GM19397 (cell line): ENCODE results near the gene TEAD1.

Source experiments
- ATAC-seq: cut with Tn5 transposase; IDR thresholded peaks from one replicate; pipeline ENCODE4 v1.9.1; 2021; ENCODE audit warnings: mild to moderate bottlenecking, moderate library complexity; ENCODE audit not compliant: unreplicated experiment

Gene TEAD1

DNA sequence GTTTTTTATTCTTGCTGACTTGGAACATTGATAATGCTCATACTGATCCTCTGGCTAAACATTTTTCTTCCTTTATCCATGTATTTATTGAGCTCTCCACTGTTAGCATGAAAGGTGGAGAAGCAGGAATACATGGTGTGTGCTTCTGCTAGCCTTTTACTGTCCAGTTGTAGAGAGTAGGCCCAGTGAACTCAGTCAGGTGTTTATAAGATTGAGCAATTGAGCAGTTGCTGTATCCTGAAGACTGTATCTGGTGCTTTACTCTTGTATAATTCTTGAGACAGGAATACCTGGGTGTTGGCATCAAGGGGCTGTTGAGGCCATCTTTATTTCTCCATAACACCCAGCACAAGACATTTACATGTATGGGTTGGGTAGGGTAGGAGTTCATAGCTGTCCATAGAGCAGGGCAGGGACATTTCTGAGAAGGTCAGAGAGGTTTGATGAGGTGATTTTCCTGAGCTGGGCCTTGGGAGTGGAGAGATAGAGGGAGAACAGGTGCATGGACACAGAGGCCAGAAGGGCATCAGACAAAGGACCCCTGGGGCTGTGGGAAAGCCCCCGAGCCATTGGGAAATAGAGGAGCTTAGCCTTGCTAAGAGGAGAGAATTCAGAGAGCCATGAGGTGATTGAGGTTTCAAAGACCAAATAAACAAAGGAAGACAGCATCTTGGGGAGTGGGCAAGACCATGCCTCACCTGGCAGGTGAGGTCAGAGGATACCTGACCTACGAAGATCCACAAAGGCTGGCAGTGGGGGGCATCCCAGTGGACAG is 155.5 kb downstream of the TEAD1 start:
- ATAC-seq: no peak

DNA sequence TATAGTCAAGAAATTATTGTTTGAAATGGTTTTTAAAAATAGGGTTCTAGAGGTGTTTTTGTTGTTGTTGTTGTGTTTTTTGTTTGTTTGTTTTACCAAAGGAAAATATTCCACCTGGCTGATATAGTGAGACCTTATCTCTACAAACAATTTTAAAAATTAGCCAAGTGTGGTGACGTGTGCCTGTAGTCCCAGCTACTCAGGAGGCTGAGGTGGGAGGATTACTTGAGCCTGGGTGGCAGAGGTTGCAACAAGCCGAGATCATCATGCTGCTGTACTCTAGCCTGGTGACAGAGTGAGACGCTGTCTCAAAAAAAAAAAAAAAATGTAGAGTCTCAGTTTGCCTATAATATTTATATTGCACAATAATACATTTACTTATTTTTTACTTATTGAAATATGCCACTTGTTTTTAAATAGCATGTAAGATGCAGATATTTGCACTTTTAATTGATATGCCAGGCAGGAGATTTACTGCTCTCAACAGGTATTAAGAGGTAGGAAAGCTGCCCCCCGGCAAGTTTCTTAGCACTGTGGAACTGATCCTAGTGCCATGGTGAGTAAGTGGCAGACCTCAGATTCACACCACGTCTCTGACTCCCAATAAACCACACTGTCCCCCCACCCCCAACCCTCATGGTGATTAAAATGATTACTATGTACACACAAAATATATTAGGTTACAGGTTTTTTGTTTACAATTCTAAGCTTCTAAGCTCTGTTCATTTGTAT is 157.4 kb downstream of the TEAD1 start:
- ATAC-seq: no peak

DNA sequence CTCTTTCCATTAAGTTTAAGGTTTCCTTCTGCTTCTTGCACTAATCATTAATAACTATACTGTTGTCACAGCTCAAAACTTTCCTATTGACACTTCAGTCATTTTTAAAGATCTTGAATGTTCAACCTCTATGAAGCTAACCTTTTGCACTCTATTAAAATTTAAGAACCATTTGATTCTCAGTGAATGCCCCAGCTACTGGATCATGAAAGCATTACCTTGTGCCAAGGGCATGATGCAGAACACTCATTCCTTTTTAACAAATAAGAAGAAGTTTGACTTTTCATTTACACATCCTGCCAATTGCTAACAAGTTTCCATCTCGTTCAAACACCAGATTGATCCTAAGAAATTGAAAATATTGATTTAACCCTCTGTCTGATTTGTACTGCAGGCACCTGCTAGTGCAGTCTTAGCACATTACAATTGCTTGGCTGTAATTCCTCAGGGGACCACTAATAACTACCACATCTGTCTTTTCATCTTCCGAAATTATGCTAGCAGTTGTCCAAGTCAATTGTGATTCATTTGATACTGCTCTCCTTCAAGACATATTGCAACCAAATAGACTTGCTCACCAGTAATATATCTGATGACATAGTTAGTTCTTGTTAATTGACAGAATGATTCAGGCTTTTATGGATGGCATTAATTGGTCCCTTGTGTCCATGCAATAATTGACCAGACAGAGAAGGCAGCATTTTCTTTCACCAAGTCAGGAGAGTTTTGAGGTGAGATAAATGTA is 158.4 kb downstream of the TEAD1 start:
- ATAC-seq: no peak

DNA sequence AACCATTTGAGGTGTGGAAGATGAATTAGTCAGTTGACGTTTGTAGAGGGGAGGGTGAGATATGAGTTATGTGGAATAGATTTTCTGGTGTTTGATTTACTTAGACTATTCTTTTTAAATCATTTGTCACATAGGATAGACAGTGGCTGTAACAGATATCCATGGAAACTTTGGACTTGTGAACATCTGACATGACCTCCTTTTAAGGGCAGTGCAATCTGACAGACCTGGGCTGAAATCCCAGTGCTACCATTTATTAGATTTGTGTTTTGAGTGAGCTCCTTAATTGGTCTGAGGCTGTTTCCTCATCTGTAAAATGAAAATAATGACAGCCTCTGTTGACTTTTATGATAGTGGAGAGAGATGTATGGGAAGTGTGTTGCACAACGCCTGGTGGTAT is 159.9 kb downstream of the TEAD1 start:
- no peak for ATAC-seq

DNA sequence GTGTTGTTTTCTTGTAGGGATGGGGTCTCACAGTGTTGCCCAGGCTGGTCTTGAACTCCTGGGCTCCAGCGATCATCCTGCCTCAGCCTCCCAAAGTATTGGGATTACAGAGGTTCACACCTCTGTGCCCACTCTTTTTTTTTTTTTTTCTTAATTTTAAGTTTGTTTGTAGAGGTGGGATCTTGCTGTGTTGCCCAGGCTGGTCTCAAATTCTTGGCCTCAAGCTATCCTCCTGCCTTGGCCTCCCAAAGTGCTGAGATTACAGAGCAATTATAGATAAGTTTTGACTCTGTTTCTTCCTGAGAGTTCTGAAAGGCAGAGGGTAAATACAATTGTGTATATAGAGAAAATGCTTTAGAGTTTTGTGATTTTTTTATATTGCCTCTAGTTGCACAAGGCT is 160.4 kb downstream of the TEAD1 start:
- no peak for ATAC-seq

DNA sequence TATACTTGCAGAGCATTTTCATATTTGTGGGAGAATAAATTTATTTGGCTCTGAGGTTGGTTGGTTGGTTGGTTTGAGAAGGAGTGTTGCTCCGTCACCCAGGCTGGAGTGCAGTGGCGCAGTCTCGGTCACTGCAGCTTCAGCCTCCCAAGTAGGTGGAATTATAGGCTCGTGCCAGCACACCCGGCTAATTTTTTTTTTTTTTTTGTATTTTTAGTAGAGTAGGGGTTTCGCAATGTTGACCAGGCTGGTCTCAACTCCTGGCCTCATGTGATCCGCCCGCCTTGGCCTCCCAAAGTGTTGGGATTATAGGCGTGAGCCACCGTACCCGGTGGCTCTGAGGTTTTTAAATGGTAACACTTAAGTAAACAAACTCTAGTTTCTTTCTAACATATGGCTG is 161.1 kb downstream of the TEAD1 start:
- ATAC-seq: no peak

DNA sequence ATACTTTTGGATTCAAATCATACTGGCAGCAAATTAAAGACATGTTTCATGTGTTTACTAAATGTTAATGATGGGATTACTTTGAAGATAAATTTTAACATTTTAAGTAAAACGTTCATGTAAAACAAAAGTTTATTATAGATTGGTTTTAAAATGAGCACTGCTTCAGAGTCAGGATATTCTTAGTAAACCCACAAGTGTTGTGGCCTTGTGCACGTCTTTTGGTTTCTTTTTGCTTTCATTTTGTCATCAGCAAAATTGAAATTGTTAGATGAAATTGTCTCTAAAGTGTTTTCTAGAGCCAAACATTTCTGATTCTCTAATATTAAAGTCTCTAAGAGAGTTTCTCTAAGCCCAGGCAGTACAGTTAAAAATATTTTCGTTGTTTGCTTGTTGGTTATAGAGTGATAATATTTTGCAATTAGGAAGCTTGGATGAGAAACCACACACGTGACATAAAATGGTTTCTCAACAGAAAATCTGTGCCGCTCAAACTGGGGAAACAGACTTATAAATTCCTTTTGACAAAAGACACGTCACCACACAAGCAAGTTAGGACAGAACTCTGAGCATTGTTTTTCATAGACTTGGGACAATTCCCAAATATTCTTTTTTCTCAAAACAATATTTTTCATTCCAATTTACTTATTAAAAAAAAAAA is 164.4 kb downstream of the TEAD1 start:
- ATAC-seq: no peak

DNA sequence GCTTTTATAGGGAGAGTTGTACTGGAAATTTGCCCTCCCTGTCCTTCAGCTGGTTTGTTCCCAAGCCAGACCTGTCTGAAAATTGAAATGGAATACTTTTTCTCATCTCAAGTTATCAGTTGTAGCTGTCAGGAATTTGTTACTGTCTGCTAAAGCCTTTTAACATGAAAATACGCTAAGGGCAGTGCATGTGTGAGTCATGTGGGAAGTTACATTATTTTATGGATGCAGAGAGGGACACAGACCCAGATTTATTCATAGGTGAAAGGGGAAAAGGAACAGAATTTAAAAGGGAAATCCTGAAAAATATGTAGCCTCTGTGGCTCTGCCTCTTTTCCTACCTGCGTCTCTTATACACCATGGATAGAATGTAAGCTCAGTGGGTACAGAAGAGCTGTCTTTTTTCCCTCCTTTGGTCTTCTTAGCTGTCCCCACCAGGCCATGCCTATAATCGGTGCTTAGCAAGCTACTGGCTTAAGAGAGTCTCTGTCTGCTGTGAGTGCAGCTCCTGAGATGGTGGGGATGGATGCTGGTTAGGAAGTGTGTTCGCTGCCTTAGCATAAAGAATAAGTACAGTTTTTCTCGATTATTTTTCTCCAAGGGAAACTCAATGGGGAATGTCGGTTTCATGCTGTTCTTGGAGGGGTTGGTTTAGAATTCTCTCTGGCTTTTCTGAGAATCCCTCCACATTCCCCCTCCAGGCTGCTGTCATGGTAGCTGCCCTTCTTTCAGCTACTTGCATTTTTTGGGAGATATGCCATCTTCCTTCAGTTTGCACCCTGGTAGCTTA is 166.8 kb downstream of the TEAD1 start:
- ATAC-seq: no peak

DNA sequence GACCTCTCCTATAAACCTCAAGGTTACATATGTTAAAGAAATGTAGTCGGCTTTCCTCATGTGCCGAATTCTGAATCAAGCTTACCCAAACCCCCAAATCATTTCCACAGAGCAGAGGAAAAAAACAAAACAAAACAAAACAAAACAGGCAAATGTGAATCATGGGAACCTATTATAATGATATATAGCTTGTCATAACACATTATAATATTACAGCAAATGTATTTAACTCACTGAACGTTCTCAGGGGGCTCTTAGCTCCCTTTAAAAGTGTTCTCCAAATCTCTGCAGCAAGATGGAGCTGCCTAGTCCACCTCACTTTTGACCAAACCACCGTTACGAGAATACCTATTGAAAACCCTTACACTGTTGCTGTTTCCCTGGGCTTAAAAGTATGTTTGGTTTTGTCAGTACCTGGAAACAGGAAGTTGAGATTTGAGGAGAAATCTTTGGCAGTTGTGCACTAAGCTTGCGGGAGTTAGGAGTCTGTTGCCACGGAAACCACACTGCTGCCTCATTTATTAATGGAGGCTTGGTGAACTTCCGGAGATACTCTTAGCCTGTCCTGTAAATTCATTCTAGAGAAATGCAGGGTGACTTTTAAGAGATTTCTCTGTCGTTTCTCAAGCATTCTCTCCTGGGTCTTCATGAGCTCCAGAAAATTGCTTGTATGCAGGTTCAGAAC is 167.9 kb downstream of the TEAD1 start:
- ATAC-seq: no peak

DNA sequence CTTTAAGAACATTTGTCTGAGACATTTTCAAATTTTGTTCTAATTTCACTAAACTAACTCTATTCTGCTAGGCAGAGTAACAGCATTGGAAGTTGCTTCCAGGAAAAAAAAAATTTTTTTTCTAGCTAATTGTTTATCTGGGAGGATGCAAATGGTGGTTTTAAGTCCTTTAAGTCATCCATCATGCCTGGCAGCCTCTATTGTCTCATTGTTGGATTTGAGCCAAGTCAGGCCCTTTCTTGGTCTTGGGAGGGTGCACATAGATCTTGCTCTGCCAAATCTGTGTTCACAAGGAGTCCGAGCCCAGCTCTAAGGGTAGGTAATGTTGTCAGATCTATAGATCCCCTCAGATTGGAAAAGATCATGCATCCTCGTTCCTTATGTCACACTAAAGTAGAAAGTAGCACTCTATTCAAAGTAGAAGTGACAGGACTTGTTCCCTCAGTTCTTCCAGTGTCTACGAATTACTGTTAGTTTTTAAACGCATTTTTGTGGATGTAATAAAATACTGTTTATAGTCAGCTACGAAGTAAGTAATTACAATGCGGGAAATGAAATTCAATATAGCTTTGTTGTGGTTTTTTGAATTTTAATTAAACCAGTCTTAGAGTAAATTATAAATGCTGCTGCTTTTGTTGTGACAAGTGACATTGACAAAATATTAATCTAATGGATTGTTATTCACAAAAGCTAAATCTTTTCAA is 168.9 kb downstream of the TEAD1 start:
- no peak for ATAC-seq

DNA sequence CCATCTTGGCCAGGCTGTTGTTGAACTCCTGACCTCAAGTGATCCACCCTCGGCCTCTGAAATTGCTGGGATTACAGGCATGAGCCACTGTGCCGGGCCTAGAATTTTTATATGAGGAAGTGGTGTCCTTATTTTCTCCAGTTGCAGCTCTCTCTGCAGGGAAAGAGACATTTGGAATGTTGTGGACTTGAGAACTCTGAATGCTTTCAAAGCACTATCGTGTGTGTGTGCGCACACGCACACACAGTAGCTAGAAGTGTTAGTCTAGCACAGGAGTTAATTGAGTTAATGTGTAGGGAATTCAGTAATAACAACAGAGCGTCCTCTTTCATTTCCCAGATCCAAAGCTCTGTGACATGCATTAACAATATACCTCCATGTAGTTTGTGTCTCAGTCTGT is 170.9 kb downstream of the TEAD1 start:
- ATAC-seq: no peak

DNA sequence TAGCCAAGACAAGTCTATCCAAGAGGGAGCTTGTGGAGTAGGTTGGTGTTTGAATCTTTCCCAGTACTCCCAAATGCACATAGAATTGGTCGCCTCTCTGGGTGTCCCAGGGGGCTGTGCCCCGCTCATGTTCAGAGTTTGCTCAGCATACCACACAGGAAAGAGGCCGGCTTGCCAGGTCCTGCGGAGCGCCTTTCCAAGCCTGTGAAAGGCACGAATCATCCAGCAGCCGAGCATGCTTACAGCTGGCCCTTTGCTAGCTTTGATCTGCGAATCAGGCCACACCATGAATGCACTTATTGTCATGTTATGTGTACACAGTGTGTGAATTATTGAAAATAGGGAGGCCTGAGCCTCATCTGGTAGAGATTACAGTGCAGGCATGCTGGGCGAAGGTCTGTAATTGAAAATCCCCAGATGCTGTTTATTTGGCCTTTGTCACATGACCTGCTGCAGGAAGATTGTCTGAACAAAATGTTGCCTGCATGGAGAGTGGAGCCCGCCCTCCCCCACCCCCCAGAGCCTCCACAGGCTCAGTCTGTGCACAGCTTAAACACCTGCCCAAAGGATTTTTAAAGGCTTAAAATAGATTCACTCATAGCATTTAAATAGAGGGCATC is 171.6 kb downstream of the TEAD1 start:
- ATAC-seq: no peak

DNA sequence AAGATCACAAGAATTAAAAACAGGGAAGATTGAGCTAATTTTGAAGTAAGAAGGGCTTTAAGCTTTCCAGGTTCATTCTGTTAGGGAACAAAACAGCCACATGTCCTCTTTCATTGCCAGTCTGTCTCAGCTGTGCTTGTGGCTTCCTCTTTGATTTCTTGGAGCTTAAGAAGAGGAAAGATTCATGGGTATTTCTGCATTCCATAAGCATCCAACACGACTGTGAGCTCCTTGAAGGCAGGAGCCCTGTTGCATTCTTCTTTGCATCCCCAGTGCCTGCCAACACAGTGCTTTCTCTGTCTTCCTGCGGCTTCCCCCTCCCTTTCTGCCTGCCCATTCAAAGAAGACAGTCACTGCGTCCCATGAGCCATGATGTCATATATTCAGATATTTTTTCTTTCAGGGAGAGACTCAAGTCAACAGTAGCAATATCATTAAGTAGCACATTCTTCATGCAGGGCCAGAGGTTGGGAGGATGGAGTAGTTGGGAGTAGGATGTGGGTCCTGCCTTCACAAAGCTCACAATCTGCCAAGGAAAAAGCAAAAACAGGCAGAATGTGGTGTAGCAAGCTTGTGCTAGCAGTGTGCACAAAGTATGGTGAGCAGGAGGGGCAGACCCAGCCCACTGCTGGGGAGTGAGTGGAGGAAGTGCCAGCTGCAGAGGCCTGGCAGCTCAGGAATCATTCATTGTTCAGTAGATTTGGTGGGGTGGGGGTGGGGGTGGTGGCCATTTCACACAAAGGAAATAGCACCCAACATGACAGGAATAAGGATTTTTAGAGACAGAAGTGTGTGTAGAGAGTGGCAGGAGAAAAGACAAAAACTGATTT is 172.8 kb downstream of the TEAD1 start:
- ATAC-seq: no peak

DNA sequence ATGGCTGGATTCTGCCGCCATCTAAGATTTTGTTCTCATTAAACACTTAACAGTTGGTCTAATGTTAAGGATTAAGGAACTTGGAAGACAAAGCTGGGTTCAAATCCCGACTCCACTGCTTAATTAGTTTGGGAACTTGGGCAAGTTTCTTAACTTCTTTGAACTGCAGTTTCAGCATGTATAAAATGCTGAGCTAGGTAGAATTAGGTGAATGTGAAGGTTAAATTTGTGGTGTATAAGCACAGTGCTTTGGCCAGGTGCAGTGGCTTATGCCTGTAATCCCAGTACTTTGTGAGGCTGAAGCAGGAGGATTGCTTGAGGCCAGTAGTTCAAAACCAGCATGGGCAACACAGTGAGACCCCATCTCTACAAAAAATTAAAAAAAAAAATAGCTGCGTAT is 174.2 kb downstream of the TEAD1 start:
- ATAC-seq: no peak

DNA sequence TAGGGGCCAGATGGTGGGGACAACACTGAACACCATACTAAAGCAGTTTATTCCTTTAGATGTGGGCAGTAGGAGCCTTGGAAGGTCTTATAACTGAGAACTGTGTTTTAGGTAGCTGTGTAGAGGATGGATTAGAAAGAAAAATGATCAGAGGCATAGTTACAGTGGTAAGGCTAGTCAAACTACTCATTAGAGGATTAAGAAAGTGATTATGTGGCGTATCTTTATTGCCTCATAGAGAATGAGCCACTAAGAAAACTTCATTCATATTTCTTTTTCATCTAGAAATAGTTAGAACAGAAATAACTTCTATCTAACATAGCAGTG is 179.1 kb downstream of the TEAD1 start:
- ATAC-seq: no peak

DNA sequence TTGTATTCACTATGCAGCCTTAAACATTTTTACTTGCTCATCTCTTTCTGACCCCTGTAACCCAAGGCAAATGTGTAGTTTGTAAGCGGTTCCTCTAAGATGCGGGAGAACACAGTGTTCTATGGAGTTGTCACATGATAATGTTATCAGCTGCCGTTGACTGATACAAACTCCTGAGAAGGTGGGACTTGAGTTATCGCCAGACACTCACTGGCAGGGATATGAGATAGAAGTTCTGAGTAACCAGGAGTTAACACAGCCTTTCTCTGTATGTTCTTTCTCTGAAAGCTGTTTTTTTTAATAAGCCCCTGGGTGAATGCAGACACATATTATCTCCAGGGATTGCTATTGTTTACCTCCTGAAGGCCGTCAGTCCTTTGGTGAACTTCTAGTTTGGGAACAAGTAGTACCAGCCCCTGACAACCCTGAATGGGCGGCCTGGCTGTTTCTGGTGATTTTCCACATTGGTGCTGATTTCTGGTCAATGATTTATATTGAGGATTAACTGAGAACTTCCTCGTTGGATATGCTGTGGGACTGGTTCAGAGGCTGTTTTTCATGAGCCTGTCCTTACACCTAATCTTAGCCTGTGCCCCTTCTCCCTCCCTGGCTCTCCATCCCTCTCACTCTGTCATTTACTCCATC is 179.6 kb downstream of the TEAD1 start:
- no peak for ATAC-seq

DNA sequence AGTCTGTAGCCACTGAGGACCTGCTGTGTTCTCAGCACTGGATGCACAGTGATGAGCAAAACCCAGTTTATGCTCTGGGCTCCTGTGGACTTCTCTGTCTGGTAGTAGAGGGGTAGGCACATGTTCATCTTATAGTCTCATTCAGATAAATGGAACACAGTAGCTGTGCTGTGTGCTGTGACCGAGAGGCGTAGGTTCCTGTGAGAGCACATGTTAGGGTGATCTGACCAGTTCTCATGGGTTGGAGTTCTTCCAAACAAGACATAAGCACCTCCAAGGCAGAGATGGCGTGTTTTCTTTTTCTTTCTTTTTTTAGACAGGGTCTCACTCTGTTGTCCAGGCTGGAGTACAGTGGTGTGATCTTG is 180.1 kb downstream of the TEAD1 start:
- no peak for ATAC-seq

DNA sequence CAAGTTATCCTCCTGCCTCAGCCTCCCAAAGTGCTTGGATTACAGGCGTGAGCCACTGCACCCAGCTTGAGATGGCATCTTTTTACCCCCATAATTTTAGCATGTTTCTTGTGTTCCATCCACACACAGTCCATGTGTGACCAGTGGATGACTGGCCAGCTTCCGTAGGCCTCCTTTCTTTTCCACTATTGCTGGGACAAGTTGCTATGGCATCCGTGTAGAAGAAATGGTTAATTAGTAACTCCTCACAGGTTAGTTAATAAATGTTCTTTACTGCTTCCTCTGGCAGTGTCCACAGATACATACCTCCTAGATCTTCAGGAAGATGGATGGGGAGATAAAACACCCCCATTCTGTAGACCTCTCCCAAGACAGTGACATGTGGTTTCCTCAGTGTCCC is 180.6 kb downstream of the TEAD1 start:
- ATAC-seq: no peak
